NCI-H526 treated with DMSO at 0.1 percent for 48 hours (cell line): ENCODE measurements around the gene OSBPL8.
"Not testable (repeated sequence)": the region's sequence is repeated elsewhere in the genome, so short reads cannot be mapped to it uniquely, and the experiment has no call there.

Experiments used
- DNase-seq: peaks from one replicate; lab custom pipeline; 2025; lab: John Stamatoyannopoulos, UW

The OSBPL8 gene

DNA sequence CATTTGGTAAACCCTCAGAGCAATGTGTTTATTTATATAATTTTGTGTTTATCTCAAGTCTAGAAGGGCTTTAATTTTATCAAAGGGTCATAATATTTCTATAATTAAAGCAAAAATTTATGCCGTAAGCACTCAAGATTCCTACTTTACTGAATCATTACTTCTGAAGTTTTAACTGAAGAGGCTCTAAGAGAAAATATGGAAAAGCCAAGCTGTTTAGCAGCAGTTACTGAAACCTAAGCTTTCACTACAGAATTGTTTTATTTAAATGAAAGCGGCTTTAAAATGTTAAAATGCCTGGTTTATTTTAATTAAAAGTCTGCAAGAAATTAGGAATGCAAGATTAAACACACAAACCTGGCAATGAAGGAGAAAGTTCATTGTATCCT, 137.4 kb downstream of the OSBPL8 start:
- no peak for DNase-seq

DNA sequence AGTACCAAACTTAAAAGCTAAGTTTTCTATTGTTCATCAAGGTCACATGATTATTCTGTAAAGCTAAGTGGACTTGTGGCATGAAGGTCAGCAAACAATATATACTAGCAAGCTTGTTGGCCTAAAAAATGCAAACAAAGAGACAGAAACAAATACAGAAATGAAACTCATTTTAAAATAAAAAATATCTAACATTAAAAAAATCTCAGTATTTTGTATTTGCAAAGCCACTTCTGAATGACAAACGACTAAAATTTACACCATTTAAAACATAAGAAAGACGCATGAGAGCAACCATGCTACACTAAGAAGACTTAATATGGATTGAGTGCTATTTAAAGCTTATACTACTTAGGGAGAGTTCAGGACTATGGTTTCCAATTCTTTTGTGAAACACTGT, 138.5 kb downstream of the OSBPL8 start:
- no peak for DNase-seq

DNA sequence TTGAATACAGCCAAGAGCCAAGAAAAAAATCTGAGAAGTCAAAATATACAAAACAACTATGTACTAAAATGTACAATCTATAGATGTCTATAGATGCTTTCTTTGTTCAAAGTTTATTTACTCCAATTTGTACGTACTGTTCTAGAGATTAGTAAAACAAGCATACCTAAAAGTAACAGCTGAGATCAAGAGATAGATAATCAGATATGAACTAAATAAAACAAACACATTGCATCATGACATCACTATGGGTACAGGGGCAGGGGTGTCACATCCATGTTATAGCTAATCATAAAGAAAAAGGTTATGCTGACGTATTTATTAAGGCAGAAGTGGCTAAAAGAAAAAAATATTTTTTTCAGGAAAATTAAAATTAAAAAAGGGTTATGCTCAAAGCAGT, 139.3 kb downstream of the OSBPL8 start:
- DNase-seq, result no peak

DNA sequence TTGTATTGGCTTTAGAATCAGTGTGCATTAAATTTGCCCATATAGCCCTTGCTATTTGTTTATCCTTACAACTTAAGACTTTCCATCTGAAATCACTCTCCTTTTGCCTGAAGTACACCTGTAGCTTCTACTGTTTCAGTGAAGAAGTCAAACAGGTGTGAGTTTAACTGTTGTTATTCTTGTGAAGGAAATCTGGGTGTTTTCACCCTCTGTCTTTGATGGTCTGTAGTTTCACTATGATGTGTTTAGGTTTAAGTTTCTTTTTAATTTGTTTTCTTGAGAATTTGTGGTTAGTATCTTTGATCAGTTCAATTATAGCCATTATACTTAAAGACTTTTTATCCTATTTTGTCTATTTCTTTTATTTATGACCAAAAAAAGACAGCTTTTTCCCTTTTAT, 142.5 kb downstream of the OSBPL8 start:
- no peak for DNase-seq

DNA sequence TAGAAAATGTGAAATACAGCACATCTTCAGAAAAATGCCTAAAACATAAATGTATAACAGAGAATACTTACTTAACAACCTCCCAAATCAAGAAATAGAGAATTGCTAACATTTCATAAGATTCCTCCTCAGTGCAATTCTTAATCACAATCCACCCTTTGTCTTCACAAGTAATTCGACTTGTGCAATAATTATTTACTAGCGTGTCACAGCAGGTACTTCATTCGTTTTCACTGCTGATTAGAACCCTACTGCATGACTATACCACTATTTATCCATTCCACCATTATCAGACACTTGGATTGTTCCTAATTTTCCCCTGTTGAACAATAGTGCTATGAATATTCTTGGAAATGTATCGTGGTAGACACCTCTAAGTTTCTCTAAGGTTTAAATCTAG, 146.4 kb downstream of the OSBPL8 start:
- no peak for DNase-seq

DNA sequence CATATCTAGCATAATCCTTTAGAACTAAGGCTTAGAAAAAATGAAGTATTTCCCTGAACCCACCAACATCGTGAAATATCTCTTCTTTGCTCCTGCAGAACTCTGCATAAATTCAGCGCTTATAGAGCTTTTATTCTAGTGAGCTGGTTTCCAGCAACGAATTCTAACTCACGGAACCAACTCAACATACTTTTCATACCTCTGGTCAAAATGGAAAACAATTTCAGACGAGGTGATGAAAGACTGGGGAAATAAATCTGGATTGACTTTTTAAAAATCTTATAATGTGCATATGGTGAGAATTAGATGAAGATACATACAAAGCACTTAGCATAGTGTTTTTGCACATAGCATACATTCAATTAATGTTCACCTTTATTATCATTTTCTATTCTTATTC, 148.8 kb downstream of the OSBPL8 start:
- DNase-seq, result no peak

DNA sequence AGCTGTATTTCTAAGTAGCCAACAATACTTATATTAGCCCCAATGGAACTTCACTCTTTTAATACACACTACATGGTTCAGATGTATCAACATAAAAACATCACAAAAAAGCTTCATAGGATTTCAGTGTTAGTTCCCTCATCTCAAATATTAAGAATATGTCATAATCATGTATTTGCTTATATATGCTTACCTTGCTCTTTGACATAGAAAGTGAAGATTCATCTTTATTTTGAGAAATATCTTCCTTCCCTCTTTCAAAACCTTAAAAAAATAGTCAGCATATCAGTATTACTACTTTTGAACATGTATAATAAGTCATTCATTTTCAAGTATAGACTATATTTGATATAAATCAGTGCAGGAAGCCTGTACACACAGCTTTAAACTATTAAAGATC, 149.2 kb downstream of the OSBPL8 start:
- no peak for DNase-seq

DNA sequence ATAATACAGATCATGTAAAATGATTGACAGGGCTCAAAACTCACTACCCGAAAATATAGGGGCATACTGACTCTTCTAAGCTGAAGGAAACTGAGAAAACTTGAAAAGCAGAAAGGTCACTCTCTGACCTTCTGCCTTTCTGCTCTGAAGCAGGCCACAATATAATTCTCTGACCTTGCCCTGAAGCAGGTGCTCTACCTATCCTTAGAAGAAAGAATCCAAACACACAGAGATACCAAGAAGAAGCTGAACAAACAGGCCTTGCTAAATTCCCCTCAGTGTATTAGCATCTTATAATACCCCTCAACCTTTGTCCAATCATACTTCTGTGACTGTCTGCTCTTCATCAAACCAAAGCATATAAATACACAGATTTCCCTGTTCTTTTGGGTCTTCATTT, 150.5 kb downstream of the OSBPL8 start:
- DNase-seq, result no peak

DNA sequence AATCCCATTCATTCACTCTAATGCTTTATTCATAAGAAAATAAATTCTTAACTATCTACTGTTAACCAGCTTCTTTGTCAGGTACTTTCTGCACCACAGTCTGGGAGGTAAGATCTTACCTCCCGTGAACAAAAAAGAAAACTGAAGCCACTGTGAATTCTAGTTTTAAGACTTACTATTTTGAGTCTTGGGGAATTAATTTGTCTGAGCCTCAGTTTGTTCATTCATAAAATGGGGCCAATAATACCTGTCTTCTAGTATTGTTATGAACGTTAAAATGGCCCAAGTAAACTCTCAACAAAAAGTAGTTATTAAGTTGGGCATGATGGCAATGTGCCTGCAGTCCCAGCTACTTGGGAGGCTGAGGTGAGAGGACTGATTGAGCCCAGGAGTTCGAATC, 151.9 kb downstream of the OSBPL8 start:
- no peak for DNase-seq

DNA sequence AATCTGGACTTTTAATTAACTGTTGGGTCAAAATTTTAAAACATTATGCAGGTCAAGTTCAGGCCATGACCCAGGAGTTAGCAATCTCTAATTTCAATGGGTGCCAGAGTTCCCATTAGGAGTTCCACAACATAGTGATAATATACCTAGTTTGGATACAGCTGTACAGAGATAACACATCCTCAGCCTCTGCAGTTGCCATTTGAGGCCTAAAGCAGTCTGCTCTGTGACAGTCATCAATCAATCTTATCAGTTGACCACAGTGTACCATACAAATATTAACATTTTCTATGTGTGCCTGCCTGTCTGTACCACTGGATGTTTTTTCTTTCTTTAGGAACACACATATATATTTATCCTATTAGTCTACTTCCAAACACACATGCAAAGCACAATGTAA, 157.3 kb downstream of the OSBPL8 start:
- DNase-seq, result peak; percentile 83

DNA sequence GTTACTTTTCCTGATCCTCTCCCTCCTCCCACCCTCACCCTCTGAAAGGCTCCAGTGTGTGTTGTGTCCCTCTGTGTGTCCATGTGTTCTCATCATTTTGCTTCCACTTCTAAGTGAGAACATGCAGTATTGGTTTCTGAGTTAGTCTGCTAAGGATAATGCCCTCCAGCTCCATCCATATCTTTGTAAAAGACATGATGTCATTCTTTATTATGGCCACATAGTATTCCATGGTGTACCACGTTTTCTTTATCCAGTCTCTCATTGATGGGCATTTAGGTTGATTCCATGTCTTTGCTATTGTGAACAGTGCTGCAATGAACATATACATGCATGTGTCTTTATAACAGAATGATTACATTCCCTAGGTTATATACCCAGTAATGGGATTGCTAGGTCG, 159.4 kb downstream of the OSBPL8 start:
- DNase-seq, result no peak

DNA sequence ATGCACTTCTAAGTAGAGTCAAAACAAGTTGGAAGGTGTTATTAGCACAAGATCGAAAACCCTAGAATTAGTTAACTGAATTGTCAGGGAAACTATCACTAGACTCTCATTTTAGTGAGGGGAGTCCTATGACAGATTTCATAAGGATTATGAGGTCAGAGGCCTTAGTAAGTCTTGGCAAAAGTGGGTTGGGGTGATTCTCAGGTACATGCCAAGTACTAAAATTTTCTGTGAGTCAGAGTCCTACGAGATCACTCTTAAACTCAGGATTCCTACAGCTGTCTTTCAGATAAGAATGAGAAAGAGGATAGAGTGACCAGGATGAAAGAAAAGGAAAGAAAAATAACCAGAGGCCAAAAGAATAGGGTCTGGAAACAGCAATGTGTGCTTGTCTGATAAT, 160.5 kb downstream of the OSBPL8 start:
- no peak for DNase-seq

DNA sequence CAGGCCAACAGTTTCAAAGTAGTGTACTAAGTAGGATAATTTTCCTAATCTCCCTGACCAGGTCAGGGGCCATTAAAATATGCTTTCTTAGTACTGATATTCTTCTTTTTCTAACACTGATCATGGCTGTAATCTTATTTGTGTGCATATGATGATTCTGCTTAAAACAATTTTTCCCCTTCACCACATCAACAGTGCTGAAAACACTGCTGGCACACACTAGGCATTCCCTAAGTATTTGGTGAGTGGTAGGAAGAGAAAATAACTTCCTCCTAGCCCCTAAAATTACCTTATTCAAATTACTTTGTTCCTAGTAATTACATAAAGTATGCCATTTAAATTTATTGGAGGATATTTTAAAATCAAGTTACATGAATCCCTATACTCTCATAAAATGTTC, 161.5 kb downstream of the OSBPL8 start:
- no peak for DNase-seq

DNA sequence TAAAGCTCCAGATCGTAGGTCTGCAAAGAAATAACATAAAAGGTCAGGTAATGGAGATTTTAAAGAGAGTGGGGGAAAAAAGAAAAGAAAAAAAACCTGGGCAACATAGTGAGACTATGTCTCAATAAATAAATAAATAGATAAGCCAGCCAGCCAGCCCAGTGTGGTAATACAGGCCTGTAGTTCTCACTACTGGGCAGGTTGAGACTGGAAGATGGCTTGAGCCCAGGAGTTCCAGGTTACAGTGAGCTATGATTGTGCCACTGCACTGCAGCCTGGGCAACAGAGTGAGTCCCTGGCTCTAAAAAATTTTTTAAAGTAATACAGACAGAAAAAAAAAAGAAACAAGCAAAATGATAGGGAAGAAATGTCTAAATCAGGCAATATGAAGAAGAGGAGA, 168.1 kb downstream of the OSBPL8 start:
- no peak for DNase-seq

DNA sequence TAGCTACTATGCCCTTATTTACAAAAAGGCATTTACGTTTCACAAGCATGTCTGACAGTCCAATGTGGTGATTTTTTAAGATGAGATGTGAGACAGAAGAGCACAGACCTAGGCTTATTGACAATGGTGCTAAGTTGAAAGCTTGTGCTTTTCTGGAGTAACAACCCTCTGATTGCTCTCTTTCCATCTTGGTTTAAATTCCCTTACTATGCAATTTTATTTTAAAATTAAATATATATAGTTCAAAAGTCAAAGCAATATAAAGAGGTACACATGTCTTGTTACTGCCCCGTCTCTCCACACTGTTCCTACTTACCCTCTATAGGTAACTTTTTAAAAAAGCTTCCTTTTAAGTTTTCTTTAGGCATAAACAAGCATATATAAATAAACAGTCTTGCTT, 172.0 kb downstream of the OSBPL8 start:
- no peak for DNase-seq

DNA sequence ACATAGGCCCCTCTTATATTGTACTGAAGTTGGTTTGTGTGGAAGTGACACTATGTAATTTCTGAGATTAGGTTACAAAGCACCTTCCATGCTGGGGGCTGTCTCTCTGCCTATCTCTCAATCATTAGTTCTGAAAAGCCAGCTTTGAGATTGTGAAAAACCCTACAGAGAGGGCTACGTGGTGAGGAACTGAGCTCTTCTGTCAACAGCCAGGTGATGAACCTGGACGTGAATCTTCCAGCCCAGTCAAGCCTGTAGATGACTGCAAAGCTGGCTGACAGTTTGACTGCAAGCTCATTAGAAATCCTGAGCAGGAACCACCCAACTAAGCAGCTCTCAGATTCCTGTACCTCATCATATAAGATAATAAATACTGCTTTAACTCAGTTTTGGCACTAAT, 175.0 kb downstream of the OSBPL8 start:
- no peak for DNase-seq

DNA sequence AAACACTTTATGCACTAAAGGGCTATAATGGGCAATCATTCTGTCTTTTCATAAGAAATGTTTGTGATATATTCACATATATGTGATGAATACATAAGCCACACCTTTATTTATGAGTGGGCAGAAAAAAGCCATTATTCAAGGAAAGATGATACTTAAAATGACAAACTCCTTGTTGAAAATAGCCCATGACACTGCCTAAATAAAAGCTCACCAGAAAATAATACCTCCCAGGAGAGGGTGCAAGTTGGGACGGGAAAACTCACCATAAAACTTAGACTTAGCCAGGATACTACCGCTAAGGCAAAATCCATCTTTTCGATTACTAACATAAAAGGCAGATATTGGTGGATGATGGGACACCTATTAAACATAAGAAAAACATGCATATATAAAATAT, 175.6 kb downstream of the OSBPL8 start:
- no peak for DNase-seq

DNA sequence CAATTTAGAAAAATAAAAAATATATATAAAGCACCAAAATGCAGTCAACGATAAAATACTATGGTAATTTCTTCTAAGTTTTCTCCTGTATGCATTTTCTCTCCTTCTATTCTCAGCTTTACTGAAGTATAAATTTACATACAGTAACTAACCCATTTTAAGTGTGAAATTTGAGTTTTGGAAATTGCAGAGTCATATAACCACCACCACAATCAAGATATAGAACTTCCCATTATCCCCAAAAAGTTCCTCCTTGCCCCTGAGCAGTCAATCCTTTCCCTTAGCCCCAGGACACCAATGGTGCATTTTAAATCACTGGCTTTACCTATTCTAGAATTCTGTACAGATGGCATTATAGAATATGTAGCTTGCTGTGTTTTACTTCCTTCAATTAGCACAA, 180.3 kb downstream of the OSBPL8 start:
- DNase-seq, result no peak

DNA sequence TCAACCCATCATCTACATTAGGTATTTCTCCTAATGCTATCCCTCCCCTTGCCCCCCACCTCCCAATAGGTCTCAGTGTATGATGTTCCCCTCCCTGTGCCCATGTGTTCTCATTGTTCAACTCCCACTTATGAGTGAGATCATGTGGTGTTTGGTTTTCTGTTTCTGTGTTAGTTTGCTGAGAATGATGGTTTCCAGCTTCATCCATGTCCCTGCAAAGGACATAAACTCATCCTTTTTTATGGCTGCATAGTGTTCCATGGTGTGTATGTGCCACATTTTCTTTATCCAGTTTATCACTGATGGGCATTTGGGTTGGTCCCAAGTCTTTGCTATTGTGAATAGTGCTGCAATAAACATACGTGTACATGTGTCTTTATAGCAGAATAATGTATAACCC, 182.7 kb downstream of the OSBPL8 start:
- DNase-seq, result not testable (repeated sequence)

DNA sequence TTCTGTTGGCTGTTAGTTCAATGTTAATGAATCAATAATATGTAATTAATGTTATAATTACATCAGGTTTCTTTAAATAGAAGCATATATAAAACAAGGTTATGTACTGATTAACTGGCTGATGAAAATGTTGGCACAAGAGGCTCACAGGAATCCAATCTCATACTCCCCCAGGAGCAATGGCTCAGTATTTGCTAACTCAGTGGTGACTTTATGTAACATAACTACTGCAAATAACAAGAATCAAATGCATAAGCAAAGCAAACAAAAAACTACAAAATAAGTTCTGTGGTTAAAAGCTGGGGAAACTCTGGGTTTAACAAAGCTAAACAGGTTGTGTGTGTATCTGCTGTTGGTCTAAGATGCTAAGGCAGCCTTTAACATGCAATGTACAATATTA, 183.6 kb downstream of the OSBPL8 start:
- no peak for DNase-seq

DNA sequence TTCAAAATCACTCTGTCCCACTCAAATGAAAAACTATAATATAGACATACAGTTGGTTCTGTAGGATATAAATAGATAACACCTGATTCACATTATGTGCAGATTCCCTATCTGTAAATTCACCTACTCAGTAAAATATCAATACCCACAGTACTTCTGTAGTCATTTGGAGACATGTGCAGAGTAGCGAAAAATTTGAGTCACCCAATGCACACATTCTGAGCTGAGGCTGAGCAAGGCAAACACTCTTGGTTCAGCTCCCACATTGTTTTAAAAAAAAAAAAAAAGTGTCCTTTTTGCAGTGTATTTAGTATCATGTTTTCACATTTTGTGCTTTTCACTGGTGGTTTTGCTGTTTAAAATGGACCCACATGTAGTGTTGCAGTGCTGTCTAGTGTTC, 184.1 kb downstream of the OSBPL8 start:
- no peak for DNase-seq

DNA sequence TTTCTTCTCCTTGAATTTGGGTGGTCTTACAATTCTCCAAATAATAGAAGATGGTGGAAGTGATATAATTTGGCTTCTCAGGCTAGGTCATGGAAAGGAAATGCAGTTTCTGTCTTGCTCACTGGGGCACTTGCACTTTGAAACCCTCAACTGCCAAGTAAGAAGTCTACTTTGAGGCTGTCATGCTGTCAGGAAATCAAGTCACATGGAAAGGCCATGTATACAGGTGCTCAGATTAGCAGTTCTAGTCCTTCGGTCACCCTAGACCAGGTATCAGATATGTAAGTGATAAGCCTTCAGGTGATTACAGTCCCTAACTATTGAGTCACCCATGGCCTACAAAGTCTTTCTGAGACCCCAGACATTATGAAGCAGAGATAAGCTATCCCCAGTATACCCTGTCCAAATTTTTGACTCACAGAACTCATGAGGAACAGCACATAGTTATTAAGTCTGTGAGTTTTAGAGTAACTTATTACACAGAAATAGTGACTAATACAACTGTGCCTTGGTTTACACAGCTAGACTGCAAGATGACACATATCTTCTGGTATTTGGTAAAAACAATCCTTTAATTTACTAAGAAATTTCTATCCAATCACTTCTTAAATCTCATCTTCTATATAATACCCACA, 185.1 kb downstream of the OSBPL8 start:
- no peak for DNase-seq

DNA sequence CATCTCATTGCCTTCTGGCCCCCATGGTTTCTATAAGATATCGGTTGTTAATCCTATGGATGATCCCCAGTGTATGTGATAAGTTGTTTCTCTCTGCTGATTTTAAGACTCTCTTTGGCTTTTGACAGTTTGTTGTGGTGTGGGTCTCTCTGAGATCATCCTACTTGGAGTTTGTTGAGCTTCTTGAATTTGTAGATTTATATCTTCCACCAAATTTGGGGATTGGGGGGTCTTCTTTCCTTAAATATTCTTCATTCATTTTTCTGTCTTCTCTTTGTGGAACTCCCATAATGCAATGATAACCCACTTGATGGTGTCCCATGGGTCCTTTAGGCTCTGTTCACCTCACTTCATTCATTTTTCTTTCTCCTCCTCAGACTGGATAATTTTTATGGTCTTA, 191.3 kb downstream of the OSBPL8 start:
- no peak for DNase-seq

DNA sequence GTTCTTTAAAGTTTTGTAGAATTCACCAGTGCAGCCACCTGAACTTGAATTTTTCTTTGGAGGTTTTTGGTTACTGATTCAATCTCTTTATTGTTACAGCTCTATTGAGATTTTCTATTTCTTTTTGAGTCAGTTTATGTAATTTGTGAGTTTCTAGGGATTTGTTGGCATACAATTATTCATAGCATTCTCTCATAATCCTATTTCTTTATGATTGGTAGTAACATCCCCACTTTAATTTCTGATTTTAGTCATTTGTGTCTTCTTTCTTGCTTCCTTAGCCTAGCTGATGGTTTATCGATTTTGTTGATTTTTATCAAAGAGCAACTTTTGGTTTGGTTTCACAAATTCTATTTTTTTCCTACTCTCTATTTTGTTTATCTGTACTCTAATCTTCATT, 193.4 kb downstream of the OSBPL8 start:
- DNase-seq, result no peak

DNA sequence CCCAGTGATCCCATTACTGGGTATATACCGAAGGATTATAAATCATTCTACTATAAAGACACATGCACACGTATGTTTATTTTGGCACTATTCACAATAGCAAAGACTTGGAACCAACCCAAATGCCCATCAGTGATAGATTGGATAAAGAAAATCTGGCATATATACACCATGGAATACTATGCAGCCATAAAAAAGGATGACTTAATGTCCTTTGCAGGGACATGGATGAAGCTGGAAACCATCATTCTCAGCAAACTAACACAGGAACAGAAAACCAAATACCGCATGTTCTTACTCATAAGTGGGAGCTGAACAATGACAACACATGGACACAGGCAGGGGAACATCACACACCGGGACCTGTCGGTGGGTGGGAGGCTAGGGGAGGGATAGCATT, 195.4 kb downstream of the OSBPL8 start:
- DNase-seq, result not testable (repeated sequence)
